Mucosa of gallbladder (tissue), 1 donor: ENCODE measurements around the gene TMEM165. TPM values are rescaled to one million over a fixed set of nuclear protein-coding genes. Genes with fewer than 3 reads are reported as not detected.

Experiments
- DNase-seq: peaks from one replicate; pipeline ENCODE4 v3.0.0-alpha.2; 2020; ENCODE audit warnings: low spot score
- total RNA-seq: library from RNA; stranded (reverse); gene quantifications from one replicate; pipeline ENCODE4 v1.2.1, GENCODE V29; 2021
- donor health status: DM: no; HTN: no; CAD: no.

The TMEM165 gene
- total RNA-seq, 1 donor from 2014 or later, result 98.8 TPM

DNA sequence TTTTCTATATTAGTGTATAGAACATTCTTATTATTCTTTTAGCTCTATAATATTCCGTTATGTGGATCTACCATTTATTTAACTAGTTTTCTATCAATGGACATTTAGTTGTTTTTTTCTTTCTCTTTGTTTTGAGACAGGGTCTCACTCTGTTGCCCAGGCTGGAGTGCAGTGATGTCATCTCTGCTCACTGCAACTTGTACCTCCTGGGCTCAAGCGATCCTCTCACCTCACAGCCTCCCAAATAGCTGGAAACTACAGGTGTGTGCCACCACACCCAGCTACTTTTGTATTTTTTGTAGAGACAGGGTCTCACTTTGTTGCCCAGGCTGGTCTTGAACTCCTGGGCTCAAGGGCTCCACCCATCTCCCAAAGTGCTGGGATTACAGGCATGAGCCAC, 10.8 kb downstream of the TMEM165 start:
- no peak for DNase-seq

DNA sequence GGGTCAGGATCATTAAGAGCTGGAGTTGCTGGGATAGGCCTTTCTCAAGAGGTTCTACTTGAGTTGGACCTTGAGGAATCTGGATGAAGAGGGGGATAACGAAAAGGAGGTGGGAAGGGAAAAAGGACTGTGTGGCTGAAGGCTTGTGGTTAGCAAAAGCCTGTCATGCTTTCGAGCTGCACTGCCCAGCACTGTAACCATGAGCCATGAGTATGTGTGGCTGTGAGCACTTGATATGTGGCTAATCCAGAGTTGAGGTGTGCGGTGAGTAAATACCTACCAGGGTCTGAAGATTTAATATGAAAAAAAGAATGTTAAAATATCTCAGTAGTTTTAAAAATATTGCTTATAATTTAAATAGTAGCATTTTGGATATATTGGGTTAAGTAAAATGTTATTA, 11.4 kb downstream of the TMEM165 start:
- DNase-seq, result no peak

DNA sequence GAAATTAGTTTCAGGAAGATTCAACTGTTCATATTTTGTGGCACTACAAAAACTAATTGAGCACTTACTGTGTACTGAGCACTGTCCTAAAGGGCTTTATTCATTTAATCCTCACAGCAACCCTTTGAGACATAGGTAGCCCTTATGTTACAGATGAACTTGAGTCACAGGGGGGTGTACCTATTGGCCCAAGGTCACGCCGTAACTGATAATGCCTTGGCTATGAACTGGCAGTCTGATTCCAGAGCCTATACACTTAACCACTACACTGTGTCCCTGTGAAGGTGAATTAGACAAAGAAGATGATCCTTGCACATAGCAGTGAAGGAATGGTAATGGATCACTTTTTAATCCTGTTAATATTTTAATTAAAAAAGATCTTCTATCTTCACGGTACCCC, 12.0 kb downstream of the TMEM165 start:
- DNase-seq, result no peak

DNA sequence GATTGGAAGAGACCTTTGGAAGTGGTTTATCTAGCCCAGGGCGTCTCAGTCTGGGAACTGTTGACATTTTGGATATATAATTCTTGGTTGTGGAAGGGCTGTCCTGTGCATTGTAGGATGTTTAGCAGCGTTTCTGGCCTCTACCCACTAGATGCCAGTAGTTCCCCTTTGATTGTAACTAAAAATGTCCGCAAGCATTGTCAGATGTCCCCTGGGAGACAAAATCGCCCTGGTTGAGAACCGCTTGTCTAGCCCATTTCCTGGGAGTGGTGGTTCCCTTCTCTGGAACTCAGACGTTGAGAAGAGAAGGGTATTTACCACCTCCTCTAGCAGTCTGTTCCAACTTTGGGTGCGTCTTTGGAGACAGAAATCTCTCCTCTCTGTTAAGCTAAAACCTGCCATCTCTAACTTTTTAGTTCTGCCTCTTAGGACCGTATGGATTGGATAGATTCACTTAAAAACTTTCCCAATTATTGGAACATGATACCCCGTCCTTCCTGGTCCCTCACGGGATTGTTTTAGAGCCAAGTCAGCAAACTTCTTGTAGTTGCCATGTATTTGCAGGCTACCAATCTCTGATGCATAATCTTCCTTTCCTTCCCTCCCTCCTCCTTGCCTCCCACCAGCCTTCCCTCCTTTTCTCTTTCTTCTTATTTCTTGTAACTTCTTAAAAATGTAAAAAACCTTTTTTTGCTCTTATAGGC, 13.9 kb downstream of the TMEM165 start:
- DNase-seq, result no peak

DNA sequence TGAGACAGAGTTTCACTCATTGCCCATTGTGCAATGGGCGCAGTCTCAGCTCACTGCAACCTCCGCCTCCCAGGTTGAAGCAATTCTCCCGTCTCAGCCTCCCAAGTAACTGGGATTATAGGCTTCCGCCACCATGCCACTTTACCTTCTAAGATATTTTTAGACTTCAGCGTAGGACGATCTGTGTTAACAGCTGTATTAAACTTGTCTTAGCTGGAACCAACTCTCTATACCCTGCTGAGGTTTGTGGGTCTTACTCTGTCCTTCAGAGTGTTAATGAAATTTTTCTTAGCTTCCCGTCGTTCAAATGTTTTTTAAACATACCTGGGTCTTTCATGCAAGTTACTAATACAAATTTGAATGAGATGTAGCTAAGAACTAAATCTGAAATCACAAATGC, 14.7 kb downstream of the TMEM165 start:
- DNase-seq, result no peak

DNA sequence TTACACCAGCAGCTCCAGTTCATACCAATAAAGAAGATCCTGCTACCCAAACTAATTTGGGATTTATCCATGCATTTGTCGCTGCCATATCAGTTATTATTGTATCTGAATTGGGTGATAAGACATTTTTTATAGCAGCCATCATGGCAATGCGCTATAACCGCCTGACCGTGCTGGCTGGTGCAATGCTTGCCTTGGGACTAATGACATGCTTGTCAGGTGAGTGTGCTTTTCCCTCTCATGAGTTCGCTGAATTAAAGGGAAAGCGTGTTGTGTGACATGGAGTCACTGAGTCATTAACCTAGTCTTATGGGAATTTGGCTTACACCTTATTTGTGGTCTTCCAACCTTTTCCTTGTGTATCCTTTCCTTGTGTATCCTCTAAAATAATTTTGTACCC, 15.9 kb downstream of the TMEM165 start:
- DNase-seq, result no peak

DNA sequence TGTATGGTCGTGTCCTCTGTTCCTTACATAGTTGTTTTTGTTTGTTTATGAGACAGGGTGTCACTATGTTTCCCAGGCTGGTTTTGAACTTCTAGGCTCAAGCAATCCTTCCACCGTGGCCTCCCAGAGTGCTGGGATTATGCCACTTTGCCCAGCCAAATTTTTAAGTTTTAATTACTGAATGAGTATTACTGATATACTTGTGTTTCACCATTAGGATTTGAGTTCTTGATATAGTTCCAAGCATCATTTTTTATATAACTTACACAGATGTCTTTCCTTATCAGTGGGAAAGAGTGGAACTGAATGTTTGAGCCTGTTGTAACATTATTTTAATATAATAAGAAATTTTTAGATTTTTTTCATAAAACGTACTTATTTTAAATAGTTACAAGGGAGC, 20.4 kb downstream of the TMEM165 start:
- no peak for DNase-seq

DNA sequence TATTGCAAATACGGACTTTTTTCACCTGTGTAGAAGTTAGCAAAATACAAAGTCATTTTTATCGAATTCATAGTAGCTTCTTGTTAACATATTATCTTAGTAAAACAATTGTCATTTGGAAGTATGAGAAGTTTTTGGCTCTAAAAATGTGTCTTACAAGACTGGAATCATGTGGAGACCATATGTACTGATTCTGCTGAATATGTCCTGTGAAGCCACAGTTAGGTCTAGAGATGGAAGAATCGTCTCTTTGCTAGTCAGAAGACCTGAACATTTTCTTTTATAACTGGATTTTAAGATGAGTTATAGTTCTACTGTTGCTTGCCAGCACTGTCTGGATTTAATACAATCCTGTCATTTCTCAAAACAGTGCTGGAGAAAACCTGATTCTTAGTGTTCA, 29.0 kb downstream of the TMEM165 start:
- DNase-seq, result no peak

DNA sequence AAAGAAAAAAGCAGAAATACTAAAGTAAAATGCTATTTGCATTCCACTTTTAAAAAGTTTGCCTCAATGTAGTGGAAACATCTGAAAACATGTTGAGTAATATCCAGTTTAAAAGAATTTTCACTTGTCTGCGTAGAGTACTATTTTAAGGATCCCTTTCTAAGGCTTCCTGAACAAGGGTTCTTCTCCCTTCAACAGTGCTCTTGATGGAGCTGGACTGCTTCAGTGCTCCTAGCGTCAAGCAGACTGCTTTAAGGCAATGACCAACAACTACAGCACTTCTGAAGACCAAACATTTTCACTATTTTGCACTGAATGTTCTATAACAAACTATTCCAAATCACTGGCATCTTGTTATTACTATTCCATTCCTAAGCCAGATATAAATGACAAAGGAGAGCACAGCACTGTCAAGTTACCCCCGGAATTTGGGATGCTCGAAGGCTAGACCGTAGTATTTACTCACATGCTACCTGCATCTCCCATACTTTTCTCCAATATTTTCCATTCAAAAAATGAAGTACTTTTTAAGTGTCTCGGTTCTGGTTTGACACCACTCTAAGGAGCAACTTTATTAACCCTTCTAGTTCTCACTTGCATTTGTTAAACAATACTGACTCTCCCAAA, 36.1 kb downstream of the TMEM165 start:
- DNase-seq, result no peak

DNA sequence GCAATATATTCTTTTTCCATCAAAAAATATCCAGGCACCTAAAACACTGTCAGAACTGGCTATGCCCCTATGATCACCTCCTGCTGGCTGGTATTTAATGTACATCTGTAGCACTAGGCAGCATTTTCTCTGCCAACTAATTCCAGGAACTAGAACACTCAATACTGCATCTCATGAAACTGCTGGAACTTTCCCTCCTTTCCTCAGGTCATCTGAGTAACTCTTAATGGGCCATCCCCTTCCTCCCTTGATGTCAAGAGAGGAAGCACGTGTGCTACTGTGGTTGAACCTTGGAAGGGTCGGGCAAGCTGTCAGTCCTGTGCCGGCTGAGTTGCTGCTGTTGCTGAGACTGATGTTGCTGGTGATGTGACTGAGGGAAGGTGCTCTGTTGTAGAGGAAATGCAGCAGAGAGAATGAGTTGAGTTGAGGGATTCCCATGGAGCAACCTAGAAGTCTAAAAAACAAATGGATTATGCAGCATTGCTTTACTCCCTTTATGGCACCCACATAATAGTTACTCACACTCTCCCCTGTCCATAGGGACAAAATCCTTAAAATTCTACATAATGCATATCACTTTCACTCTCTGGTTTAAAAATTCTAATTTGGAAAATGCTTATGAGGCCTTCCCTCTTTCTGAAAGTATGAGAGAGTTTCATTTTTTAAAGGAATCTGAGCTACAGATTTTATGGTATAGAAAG, 39.5 kb downstream of the TMEM165 start:
- DNase-seq, result no peak

DNA sequence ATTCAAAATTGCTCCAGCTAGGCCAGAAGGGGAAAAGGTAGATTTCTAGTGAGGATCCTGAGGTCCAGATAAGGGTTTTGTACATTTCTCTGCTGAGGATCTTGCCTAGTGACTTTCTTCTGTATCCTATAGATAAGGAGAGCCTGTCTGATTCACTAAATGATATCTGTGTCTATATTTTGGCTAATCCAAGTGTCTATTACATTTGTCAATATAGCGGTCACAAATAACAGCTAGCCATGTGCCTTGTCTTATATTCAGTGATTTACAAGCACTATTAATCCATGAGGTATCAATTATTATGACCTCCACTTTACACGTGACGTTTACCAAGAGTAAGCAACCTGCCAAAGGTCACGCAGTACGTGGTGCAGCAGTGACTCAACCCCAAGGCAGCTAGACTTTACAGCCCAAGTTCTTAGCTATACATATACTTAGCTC, 41.6 kb downstream of the TMEM165 start:
- no peak for DNase-seq

DNA sequence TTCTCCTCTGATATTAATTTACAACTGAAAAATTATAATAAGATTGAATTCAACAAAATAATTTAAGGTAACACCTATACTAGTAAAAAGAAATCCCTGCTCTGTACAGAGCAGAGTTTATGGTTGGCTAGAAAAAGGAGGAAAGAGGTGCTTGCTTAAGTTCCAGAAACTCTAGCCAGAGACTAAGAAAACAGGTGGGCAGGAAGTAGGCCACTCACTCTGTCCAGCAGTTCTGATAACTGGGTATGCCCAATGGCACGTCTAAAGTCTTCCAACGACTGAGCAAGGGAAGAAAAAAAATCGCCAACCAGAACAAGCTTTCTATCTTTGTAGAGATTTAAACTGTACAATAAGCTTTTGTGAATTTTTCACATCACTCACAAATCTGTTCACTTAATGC, 42.1 kb downstream of the TMEM165 start:
- no peak for DNase-seq

DNA sequence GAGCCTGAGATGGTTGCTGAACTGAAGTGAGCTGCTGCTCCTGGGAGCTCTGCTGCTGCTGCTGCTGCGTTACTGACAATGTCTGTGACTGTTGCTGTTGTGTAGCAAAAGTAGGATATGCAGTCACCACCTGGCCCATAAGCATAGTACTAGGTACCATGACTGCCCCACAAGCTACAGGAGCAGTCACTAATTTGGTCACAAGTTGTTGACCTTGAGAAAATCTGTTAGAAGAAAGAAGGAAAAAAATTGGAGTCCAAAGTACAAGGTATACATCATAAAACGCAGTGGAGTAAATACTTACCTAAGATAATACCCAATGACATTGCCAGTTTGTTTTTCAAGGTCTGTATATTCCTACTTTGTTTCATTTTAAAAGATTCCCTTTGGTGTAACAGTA, 42.6 kb downstream of the TMEM165 start:
- no peak for DNase-seq

DNA sequence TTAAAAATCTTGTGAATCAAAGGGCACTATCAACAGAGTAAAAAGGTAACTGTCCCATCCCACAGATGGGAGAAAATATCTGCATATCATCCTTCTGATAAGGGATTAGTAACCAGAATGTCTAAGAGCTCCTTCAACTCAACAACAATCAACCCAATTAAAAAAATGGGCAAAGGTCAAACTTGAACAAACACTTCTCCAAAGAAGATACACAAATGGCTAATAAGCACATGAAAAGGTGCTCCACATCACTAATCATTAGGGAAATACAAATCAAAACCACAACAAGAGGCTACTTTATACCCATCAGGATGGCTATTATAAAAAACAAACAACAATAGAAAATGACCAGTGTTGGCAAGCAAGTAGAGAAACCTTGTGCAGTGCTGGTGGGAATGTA, 43.3 kb downstream of the TMEM165 start:
- no peak for DNase-seq

DNA sequence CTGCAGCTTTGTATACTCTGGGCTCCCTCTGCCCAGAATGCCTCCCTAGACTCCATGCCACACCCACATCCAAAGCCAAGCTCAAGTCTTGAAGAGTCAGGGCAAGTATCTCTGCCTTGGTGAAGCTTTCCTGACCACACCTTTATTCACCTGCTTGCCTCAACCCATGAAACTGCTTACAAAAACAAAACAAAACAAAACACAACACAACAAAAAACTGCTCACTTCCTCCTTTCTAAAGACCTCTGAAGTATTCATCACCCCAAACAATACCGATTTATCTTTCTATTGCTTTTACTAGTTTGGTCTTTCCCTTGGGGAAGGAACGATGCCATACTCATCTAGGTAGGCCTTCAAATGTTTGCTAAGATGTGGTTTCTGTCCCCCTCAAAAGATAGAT, 45.0 kb downstream of the TMEM165 start:
- DNase-seq, result no peak

DNA sequence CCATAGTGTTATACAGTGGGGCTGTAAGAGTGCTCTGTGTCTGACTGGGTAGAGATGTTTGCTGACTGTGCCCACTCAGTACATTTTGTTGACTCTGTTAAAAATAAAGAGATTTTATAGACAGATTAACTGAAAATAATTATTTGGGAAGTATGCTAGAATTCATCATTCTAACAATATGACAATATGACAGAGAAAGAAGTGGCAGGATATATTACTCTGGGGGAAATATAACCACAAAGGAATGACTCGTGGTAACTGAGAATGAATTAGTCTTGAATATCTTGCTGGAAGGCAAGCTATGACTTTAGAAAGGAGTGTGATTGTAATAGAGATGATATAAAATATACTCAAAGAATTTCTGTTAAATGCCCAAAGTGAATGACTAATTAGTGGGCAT, 46.8 kb downstream of the TMEM165 start:
- DNase-seq, result no peak

DNA sequence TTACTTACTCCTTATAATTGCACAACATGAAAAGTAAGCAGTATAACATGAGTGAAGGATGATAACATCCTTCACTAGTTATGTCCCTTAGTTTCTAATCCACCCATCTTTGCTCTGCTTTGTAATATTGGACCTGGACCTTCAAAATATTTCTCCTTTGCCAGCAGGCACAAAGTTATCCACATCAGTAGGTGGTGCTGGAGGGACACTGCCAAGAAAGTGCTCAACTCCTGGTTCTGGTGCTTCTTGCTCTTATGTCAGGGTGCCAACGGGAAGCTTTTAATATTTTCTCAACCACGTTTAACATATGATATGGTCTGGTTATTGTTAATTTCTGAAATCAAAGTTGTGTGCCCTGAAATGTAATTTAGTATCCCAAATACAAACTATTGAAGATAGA, 49.1 kb downstream of the TMEM165 start:
- DNase-seq, result peak; percentile 15

DNA sequence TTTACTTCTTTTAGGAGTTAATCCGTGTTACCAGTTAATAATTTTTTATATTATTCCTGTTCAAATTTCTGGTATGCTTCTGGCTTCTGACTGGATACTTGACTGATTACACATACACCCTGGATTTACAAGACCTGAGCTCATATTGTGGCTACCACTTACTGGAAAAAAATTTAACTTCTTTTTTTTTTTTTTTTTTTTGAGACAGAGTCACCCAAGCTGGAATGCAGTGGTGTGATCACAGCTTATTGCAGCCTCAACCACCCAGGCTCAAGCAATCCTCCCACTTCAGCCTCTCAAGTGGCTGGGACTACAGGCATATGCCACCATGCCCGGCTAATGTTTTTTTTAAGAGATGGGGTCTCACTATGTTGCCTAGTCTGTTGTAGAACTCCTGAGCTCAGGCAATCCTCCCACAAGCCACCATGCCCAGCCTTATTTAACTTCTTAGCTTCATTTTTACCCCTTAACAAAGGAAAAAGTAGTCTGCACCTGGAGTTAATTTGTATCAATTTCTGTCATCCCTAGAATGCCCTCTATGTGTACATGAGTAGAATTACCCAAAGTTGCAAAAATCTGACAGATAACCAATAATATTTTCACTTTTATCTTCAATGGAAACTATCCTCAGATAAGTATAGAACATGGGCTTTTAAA, 50.3 kb downstream of the TMEM165 start:
- no peak for DNase-seq

DNA sequence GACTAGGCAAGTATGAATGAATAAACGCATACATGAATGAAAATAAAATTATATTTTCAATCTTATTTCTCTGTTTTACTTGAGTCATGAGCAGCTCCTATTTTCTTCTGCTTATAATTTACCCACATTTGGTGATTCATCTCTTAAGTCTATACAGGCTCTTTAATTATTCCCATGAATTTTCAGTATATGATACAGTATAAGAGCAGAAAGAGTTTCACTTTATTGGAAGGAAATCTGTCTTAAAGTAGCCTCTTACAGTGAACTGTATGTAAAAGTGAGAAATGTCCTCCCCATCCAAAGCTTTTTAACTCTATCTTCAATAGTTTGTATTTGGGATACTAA, 50.8 kb downstream of the TMEM165 start:
- no peak for DNase-seq

DNA sequence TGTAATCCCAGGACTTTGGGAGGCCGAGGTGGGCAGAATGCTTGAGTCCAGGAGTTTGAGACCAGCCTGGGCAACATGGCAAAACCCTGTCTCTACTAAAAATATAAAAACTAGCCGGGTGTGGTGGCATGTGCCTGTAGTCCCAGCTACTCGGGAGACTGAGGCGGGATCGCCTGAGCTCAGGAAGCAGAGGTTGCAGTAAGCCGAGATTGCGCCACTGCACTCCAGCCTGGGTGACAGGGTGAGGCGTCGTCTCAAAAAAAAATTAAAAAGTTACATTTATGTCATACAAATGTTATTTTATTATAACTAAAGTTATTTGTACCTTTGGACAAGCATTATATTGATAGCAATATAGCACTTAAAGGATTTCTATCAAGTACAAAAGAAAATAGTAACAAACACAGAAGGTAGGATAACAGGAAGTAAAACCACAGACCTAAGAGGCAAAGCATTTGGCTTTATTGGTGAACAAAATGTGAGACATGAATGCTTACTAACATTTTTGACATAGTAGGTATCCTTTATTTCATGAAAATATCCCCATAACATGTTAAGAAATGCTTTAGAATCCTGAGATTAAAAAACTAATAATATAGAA, 51.5 kb downstream of the TMEM165 start:
- DNase-seq, result no peak

DNA sequence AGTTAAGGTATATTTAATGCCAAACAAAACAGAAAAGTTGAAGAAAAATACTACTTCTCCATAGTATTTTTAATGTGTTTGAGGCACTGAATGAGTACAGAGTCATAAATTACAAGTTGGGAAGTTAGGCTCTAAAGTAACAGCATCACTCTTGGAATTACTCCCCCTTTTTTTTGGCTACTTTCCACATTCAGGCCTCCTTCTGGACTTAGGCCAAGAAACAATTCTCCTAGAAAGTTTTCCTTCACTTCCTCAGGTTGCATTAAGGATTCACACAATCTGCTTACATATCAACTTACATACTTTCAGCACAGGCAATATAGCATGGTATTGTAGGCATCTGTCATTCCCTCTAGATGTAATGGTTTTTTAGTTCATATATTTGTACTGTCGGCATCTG, 52.1 kb downstream of the TMEM165 start:
- no peak for DNase-seq

DNA sequence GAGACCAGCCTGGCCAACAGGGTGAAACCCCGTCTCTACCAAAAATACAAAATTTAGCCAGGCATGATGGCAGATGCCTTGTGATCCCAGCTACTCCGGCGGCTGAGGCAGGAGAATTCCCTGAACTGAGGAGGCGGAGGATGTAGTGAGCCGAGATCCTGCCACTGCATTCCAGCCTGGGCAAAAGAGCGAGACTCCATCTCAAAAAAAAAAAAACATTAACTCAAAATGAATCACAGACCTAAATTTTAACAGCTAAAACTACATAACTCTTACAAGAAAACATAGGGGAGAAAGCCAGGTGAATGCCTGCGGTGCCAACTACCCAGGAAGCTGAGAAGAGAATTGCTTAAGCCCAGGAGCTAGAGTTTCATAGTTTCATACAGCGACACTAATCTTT, 54.8 kb downstream of the TMEM165 start:
- DNase-seq, result no peak
